ENCODE measurements around the gene LHFPL2.

Gene LHFPL2

DNA sequence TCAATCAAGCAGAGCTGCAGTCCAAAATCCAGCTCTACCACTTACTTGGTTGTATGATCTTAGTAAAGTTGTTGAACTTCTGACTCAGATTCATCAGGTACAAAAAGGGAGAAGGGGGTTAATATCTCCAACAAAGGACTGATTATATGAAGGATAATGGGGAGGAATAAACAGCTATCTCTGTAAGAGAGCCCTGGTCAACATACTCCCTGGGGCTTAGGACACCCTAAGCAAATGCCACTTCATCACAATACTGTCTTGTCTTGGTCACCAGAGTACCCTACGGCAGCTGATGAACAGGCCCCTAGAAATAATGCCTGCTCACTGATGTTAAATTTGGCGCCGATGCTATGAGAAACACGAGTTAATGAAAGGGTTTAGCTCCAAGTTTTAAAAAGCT lies 34.8 kb downstream of the LHFPL2 start:
- no peak for DNase-seq

DNA sequence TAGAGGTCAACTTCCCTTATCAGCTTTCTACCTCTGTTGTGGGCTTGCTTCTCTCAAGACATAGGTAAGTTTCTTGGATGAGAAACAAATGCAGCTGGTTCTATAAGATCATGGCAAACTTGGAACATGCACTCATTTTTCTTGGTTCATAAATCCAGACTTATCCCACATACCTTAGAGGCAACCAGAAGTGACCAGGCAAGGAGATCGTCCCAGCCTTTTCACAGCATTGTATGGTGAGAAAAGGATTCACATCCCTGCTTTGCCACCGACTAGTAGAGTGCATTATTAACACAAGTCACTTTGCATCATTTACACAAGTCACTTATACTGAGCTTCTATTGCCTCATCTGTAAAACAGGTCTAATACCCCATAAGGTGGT lies 35.4 kb downstream of the LHFPL2 start:
- DNase-seq = no peak

DNA sequence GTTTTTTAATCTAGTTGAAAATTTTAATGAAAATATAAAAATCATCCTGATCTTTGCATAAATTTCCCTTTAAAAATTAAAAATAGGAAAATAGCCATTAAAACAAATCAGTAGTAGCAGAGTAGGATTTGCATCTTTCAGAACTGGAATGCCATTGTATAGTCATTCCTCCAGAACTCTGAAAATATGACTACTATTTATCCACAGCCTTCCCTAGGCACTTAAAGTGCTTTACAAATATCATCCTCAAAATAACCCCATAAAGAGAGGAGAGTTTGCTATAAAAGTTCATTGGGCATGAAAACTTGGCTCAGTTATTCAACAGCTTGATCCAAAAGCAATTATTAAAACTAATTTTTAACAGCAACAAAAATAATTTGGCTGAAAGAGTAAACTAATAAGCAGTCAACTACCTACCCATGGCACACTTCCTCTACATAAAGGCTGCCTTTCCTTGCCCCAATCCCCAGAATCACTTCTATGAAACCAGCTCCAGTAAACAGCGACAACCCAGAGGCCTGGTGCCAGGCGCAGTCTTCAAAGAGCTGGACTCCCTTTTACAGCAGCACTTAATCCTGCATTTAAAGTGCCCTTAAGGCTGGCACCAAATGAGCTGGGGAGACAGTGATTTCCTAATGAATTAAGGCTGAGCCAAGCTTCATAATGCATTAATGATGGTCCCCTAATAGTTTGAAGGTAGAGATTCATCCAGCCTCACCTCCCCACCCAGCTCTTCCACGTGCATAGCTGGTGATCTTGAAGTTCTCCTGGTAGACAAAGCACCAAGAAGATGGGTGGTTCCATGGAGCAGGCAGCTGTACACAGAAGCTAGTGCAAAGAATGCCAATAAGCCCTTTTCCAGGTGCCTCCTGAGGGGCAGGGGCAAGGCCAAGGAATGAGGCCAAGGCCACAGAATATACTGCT lies 36.1 kb downstream of the LHFPL2 start:
- DNase-seq = no peak

DNA sequence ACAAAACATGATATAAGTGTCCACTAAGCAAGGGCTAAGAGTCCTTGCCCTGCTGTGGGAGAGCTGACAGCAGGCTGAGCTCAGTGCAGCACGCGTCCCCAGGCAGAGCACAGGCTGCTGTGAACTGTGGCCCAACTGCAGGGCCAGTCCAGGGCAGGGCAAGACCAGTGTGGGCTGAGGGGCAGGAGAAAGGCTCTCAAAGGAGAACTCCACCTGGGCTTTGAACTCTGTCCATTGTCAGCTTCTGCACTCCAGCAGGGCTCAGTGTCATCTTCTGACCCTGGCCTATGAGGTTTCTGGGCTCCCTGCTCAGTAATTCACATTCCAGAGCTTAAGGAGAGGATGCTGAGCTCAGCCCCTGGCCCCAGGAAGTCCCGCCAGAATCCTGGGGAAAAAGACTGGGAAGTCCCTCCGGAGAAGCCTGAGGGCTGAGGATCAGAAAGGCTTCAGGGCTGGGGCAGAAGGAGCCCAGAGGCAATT lies 37.4 kb downstream of the LHFPL2 start:
- DNase-seq = no peak

DNA sequence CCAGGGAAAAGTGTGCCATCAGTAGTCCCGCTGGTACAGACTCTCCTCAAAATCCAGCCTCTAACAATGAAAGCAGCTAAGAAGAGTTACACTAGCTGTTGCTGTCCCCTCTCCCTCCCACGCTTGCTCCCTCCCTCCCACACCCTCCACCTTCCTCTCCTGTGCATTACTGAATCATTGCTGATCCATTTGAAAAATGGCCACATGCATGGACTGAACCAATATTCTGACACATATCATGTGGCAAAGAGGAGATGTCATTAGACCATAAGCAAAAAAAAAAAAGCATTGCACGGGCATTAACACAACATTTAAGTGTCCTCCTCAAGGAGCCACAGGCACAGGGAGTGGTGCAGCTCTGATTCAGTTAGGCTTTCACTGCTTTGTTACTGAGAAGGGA lies 37.9 kb downstream of the LHFPL2 start:
- no peak for DNase-seq

DNA sequence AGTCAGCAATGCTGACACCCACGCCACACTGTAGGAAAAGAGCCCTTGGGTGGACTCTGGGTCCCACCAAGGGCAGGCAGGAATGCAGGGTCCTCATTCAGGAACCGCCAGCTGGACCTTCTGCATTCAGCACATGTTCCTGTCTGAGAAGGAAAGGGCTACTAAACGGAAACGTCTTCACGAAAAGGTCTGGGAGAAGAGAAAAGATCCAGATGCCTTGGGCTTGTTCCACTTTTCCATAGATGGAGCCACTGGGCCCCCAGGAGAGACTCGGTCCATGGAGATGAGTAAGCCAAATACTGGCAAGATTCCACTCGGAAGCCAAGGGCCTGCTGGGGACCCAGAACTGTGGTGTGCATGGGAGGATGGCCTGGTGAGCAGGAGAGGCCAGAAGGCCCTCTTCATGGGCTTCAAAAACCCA lies 38.4 kb downstream of the LHFPL2 start:
- DNase-seq = no peak

DNA sequence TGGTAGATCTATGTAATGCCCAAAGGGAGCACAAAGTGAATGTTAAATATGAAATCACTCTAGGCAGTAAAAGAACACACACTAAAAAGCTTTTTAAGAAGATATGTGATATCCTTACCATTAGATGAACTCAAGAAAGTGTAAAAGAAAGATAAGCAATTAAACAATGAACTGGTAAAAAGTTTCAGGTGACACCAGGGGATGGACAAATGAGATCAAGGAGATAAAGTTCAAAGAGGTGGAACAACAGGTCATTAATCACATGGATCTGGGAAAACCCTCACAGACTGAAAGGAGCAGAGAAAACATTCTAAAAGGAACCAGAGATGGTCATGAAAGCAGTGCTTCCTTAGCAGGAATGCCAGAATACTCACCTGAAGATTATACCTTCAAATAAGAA lies 40.7 kb downstream of the LHFPL2 start:
- DNase-seq = no peak

DNA sequence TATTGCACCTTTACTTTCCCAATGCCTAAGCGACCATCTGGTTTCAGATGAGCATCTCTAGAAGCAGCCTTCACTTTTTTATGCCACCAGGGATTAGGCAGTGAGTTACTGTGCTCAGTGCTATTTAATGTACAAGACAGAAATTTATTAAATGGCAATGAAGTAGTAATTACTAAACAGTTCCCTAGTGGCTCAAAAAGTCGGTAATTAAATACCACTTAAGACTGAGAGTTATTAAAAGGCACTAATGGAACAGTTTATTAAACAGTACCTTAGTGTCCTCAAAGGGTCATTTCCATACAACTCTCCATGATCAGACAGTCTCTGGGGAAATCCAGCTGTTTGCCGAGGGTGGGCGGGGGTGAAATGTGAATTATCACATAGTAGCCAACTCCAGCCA lies 42.3 kb downstream of the LHFPL2 start:
- DNase-seq = no peak

DNA sequence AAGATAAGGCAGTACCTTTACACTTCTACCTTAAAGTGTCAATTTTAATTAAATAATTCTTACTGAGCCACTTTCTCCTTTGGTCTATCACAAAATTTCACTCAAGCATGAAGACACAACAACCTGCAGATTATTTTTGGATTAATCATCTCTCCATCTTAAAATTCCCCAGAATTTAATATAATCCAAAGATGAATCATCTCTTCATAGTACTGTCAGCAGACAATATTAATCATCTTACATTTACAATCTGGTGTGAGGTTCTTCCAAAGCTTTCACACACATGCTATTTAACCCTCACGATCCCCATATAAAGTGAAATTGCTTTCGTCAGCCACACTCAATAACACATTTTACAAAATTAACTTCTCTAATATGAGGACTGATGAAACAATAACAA lies 43.0 kb downstream of the LHFPL2 start:
- DNase-seq = no peak

DNA sequence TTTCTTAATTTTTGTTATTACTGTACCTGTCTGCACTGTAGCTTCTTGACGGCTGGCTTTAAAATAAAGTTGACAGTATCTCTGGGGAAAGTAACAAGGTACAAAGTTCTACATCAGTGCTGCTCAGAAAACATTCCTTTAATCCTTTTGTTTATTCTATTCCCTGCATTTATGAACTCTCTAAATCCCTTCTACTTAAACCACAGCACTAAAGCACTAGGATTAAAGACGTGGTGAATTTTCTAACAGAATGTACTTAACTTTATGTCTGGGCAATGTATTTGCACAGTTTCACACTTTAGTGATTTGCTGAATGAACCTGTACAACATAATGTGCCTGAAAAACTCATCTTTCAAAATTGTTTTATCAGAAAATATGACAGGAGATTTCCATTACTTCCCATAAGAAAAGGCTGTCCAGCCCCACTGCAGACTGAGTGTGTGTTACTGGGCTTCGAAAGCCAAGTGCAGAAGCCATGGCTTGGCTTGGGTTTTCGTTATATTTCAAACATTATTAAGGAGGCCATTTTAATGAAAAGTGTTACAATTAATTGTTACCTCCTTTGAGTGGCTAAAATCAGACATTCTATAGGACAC lies 43.8 kb downstream of the LHFPL2 start:
- no peak for DNase-seq

DNA sequence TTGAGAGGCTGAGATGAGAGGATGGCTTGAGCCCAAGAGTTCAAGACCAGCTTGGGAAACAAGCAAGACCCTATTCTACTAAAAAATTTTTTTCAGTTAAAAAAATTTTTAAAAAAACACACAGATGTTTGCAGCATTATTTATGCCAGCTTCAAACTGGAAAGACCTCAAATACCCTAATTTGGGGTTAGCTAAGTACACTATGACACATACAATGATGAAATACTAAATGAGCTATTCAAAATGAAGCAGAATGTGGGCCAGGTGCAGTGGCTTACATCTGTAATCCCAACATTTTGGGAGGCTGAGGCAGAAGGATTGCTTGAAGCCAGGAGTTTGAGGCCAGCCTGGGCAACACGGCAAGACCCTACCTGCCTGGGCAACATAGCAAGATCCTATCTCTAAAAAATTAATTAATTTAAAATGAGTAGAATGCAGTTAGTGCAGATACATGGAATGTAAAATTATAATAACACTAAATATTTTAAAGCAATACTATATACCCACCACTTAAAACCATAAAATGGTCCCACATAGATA lies 44.9 kb downstream of the LHFPL2 start:
- DNase-seq = no peak

DNA sequence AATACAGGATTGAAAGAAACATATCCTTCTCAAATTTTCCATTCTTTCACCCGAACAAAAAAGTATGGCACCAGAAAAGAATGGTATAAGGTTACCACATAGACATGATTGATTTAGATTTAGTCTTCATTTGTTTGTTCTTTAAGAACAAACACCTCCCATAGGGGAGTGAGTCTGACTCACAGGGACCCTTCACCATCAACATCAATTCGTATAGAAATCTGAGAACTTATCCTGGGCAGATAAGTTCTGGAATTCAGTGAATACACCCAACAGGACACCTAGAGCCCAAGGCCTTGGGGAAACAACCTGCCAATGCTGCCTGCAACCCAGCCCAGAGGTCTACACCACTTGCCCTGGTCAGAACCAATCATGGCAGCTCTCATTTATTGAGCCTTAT lies 46.2 kb downstream of the LHFPL2 start:
- no peak for DNase-seq

DNA sequence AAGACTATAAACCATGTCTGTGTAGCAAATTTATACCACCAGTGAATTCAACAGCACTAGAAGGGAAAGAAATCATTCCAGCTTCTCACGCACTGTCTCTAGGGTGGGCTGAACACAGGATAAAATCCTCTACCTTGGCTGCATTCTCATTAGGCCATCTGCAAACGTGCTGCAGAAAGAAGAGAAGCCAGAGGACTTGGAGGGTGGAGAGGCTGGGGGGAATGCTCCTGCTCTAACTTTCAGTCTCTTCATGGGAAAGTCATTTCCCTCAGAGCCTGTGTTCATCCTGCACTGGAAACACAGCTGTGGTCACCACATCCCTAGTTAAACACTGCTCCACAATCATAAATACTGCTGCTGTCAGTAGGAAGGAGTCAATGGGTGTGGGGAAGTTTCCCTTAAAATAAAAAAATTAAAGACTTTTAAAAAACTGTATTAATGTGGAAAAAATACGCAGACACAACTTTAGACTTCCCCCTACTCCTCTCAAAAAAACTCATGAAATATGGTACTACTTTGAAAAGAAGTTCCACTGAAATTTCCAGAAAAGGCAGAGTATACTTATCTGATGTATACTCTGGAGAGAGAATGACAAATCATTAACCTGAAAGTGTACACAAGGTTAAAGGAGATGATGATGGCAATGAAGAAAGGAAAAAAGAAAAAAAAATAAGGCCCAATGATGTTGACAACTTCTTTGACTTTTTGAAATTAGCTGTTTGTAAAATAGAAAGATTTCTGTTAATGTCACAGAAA lies 46.8 kb downstream of the LHFPL2 start:
- no peak for DNase-seq

DNA sequence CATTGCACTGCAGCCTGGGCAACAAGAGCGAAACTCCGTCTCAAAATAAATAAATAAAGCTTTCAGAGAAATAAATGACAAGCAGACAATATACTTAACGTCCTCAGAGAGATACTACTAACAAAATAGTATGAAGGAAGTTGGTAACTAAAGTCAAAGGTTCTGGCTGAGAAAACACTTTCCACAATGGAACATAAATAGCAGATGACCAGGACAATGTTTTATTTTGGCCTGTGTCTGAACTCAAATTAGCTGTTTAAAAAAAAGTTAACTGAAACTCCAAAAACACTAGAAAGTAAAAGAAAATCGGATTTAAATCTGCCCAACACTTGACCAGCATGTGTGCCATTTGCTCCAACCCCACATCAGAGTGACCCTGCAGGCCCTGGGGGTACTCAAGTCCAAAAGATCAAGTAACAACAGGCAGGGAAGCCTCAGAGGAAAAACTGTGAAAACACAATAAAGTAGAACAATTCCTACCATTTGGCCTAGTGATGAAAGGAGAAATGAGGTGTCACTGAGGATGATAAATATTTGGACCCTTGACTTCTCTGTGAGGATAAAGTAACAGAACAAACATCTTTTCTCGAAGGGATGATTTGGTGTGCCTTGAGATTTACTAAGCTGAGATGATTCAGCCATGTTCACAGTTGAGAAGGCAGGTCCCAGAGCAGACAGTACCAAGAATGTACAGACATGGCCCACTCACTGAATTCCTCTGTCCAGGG lies 47.7 kb downstream of the LHFPL2 start:
- no peak for DNase-seq

DNA sequence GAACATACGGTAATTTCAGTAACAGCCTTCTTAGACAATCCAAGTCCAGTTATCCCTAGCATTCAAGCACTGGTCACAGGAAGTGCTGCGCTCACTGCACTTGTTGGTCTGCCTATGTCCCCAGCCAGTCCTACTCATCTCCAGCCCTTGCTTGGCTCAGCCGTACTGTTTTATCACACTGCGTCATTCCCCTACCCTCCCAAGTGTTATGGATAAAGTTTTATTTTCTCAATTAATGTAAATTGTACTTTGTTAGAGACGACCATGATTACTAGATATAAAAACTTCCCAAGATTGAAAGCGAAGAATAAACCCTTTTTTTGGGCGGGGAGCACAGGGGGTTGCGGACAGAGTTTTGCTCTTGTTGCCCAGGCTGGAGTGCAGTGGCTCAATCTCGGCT lies 49.6 kb downstream of the LHFPL2 start:
- DNase-seq = no peak

DNA sequence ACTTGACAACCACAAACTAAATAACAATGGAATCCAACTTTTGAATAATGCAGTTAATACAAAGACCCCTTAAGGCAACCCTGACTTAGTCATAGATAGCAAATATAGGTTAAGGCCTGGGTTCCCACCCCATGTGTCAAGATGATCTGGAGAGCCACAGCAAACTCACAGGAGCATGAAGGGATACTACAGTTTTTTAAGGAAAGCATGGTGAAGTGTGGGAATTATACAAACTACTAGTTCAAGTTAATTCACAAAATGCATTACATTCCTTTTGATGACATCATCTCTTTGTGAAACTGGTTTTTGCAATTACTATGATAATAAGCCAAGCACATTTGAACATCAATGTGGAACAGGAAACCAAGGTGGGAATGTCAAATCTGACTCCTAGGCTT lies 50.6 kb downstream of the LHFPL2 start:
- DNase-seq = no peak

DNA sequence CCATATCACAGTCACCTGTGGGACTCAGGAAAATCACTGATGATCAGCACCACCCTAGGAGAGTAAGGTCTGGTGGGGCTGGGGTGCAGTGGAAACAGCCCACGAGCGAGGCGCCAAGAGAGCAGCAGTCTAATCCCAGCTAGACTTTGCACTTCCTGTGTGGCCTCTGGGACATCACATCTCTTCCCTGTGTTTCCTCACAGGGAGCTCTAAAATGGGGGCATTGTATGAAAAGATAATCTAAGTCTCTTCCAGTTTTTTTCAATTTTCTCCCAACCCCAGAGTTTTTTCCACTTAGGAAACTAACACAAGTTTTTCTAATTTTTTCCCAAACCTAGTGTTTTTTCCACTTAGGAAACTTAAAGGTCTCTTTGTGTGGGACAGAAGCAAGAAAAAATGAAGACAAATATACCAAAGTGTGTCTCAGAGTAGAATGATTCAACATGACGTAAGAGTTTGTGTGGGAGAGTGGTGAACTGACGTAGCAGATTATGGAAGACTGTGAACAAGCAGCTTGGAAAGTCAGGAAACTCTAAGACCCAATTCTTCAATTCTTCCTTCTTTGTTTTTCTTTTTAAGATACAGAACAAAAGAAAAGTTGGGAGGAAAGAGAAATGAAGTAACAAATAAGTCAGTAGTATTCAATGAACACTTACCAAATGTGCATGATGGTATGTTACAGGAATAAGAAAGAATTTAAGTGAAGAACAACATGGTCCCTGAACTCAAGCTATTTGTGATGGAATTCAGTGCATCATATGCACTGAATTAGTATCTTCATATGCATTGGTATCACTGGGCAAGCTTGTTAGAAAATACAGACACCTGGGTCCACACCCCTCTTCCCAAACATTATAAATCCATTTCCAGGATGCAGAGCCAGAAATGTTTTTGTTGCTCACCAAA lies 51.3 kb downstream of the LHFPL2 start:
- DNase-seq = no peak

DNA sequence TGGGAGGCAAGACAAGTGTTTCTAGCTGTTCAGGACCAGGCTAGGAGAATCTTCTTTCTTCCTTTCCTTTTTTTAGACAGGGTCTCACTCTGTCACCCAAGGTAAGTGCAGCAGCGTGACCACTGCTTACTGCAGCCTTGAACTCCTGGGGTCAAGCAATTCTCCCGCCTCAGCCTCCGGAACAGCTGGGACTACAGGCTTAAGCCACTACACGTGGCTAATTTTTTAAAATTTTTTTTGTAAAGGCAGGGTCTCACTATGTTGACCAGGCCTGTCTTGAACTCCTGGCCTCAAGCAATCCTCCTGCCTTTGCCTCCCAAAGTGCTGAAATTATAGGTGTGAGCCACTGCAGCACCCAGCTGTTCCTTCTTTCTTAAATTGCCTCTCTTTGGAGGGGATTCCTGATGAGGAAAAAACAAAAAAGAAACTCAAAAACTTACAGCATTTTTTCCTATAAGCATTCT lies 53.1 kb downstream of the LHFPL2 start:
- no peak for DNase-seq

DNA sequence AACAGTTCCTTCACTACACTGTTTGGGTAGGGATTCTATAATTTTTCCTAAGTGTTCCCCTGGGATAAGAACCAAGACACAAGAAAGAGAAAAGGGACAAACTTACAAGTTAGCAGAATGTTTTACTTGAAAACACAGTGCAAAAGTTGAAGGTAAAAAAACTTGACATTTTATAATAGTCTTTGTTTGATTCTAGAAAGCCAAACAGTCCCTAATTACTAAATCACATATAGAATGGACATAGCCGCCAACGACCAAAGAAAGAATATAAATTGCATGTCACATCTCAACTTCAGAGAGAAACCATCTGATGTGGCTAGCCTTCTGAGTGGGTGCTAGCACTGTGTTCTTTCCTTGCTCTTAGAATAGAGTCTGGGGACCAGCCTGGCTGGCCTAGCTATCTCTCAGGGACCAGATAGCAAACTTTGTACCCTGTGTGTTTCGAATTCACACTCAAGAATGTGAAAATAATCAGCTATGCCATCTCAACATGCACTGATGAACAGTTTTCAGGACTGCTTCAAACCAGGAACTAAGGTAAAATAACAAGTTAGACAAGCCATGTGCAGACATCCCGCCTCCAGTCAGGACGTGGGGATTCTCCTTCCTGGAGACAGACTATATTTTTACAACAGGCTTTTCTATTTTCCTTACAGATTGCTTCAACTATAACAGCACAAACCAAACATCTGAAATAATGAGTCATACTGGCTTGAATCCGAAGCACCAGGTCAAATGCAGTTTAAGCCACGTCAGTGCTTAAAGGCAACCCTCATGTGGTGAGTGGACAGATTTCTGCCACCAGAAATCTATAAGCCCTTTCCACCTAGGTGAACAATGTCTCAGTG lies 53.7 kb downstream of the LHFPL2 start:
- no peak for DNase-seq

DNA sequence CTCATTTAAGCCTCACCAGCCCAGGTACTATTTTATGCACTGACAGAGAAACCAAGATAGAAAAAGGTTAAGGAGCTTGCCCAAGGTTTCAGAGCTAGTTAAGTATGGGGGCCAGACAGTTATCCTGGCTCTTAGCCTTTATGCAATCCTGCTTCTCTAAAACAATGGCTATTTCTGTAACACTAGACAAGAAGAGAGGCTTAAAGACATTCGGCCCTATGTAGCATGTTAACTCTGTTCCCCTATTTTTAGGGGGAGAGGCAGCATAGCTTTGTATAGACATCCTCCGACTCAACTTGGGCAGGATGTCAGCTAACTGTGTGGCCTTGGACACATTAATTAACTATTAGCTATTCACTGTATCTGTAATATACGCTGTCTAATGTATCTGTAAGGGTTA lies 54.6 kb downstream of the LHFPL2 start:
- DNase-seq = no peak
